Mononuclear cell (primary cell): ENCODE measurements around the gene TTLL5. TPM values are rescaled to one million over a fixed set of nuclear protein-coding genes. Genes with fewer than 3 reads are reported as not detected.

Experiments
- H3K27me3 ChIP-seq: 2 replicates; pipeline ENCODE4 v1.6.0; 2011; ENCODE audit warnings: low read length, control low read depth; ENCODE audit not compliant: insufficient read depth
- H3K4me1 ChIP-seq: 2 replicates; pipeline ENCODE4 v1.5.1; 2011; ENCODE audit warnings: mild to moderate bottlenecking, low read length, control low read depth; ENCODE audit not compliant: insufficient read depth
- H3K4me3 ChIP-seq: 2 replicates; pipeline ENCODE4 v1.5.1; 2011; ENCODE audit warnings: mild to moderate bottlenecking, low read length, moderate library complexity
- H3K9me3 ChIP-seq: 2 replicates; pipeline ENCODE4 v1.5.1; 2011; ENCODE audit warnings: low read depth, mild to moderate bottlenecking, control low read depth, low read length
- total RNA-seq: library from RNA; depleted of rRNA; stranded (reverse); fragments of >200 nt; gene quantifications from one replicate; pipeline ENCODE4 v1.2.3, GENCODE V29; 2012

TTLL5 gene
- total RNA-seq, 1 donor, result 10.6 TPM

DNA sequence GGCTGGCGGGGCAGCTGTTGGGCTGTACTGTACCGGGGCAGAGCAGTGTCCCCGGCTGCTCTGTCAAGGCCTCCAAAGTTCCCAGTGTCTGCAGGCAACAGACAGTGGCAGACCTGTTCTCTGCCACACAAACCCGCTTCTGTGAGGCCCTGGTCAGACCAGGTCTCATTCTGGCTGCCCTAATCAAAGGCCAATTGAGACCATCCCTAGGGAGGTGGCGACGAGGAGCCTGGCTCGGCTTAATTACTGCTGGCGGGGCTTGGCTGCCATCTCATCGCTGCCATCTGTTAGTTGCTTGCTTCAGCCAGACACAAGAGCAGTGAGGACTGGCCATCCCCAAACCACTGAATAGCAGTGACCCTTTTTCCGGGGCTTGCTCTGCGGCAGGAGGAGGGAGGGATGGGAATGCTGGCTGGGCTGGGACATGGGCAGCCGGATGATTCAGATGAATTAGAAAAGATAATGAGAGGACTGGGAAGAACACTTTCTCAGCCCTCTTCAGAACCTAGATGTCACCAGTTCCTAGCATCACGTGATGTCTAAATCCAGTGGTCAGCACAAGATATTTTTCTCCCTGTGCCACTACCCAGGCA is 24.9 kb upstream of the TTLL5 start:
- Histone ChIP-seq H3K9me3 (no peaks in the 10 kb centered on the region), H3K27me3 (no peaks in the 10 kb centered on the region), H3K4me1 (no peaks in the 10 kb centered on the region), H3K4me3 (no peak overlapping the region)

DNA sequence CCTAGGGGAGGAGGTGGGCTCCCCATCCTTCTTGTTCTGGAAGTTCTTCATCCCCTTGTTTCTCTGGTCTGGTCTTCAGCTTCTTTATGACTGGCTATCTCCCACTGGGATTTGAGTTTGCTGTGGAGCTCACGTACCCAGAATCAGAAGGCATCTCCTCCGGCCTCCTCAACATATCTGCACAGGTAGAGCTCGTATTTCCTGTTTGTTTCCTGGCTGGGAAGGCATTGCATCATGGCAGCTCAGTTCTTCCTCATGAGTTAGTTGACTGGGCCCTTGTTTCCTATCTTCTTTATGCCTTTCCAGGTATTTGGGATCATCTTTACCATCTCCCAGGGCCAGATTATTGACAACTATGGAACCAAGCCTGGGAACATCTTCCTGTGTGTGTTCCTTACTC is 20.2 kb upstream of the TTLL5 start:
- Histone ChIP-seq H3K27me3 (no peaks in the 10 kb centered on the region), H3K4me1 (no peaks in the 10 kb centered on the region)

DNA sequence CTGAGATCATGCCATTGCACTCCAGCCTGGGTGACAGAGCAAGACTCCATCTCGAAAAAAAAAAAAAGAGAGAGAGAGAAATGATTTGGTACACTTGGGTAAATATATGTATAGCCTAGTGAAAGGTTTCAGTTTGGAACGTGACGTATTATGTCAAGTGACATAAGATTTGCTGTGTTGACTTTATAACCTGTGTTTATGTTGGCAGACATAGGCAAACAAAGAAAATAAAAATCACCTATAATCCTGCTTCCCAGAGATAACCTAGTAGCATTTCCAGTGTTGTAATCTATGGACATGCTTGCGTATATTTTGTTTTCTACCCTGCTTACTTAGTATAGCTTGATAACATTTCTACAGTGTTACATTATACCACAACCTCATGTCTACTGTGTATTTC is 17.1 kb upstream of the TTLL5 start:
- Histone ChIP-seq H3K9me3 (no peaks in the 10 kb centered on the region), H3K4me3 (no peak overlapping the region), H3K27me3 (no peaks in the 10 kb centered on the region), H3K4me1 (no peaks in the 10 kb centered on the region)

More for the DNA sequence above, 20.2 kb upstream of the TTLL5 start:
- H3K4me3 ChIP-seq, result no peak overlapping the region
- H3K9me3 ChIP-seq, result no peaks in the 10 kb centered on the region

DNA sequence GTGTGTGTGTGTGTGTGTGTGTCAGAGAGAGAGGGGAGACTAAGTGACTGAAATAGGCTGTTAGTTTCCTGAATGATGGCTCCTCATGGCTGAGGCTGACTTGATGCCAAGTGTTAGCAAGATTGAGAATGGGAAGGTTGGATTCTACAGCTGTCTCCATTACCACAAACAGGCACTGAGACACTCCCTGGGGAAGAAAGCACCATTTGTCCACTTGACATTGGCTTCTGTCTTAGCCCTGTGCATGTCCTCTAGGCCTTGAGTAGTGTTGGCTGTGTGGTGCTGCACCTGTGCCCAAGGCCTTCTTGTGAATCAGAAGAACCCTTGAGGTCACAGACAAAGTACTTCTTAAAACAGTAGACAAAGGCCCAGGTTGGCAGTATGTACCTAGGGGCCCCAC is 16.0 kb upstream of the TTLL5 start:
- H3K4me1 ChIP-seq, result no peaks in the 10 kb centered on the region
- no peak overlapping the region for H3K4me3 ChIP-seq
- H3K9me3 ChIP-seq, result no peaks in the 10 kb centered on the region
- H3K27me3 ChIP-seq, result no peaks in the 10 kb centered on the region

DNA sequence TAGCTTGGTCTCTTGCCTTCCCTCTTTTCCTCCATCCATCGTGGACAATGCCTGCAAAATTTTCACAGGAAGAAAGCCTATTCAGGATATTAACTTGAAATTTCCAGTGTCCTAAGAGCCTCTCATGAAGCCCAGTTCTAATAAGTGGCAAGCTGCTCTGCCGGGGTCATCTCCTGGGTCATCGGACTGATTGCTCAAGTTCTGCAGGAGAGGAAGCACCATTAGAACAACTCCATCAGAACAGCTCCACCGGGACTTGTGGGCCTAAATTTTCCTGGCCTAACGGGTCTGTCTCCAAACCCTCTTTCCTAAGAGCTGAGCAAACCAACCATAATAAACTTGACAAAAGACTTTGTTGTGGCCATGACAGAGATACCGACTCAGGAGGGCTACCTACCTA is 14.3 kb upstream of the TTLL5 start:
- Histone ChIP-seq H3K9me3 (no peaks in the 10 kb centered on the region), H3K4me1 (no peaks in the 10 kb centered on the region), H3K27me3 (no peaks in the 10 kb centered on the region), H3K4me3 (no peak overlapping the region)

DNA sequence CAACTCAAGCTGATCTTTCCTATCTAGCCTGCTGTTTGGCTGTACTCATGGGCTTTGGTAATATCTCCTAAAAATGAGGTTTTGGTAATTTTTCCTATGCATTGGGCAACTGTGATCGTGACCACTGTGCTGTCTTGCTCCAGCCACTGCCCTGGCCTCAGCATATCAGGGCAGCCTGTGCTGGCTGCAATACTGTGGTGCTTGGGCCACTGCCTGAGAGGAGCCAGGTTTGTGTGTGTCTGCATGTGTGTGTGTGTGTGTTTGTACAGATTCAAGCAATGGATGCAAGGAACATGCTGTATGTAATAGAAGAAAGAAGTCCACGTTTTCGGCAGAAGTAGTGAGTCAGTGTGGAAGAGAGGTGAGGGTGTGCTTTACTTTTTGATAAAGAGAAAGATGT is 13.4 kb upstream of the TTLL5 start:
- H3K4me3 ChIP-seq, result no peak overlapping the region
- H3K9me3 ChIP-seq, result no peaks in the 10 kb centered on the region

DNA sequence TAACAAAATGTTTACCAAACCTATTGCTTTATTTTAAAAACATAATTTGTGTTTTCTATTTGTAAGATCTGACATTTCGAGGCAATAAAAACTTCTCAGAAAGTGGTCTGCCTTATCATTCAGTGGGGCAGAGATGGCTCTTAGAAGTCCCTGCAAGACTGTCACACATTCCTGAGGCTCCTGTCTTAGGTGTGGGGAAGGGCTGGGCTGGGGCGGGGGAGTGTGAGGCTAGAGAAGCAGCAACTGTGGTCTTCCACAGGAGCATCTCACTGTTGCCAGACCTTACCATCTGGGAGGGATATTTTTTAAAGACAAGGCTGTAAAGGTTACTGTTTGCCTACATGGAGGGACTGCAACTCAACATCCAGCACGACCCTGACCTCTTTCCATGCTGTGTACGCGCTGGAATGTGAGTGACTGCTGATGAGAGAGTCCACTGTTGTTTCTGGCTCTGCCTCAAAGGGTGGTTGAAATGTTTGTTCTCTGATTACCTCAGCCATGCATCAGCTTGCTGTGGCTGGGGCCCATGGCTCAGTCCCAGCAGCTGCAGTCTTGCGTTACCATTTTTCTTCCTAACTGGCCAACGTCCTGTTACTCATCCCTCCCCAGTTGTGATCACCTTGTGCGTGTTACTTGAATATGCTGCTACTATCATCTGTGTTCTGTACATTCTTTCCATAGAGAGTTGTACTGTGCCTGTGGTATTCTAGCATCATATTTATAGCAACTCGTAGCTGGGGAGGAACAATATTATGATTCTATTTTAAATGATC is 12.8 kb upstream of the TTLL5 start:
- Histone ChIP-seq H3K9me3 (no peaks in the 10 kb centered on the region), H3K4me1 (no peaks in the 10 kb centered on the region), H3K27me3 (no peaks in the 10 kb centered on the region), H3K4me3 (no peak overlapping the region)

More for the DNA sequence above, 13.4 kb upstream of the TTLL5 start:
- no peaks in the 10 kb centered on the region for H3K4me1 ChIP-seq
- no peaks in the 10 kb centered on the region for H3K27me3 ChIP-seq

DNA sequence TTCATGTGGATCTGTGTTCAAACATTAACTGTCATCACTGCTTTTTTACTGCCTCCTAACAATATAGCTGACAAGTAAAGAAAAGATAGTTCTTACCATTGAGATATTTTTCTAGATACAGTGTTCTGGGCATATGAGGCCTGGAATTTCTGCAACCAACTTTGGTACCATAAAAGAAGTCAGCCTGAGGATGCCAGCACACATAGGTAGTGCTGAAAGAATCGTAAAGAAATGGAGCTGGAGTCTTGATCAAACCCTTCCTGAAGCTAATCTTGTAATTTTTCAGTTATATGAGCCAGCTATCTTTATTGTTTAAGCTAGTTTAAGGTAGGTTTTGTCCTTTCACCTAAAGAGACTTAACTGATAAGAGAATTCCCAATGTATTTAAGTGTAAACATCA is 11.7 kb upstream of the TTLL5 start:
- Histone ChIP-seq H3K4me1 (peaks cover 4% of the 10 kb centered on the region), H3K27me3 (no peaks in the 10 kb centered on the region), H3K9me3 (no peaks in the 10 kb centered on the region), H3K4me3 (no peak overlapping the region)

DNA sequence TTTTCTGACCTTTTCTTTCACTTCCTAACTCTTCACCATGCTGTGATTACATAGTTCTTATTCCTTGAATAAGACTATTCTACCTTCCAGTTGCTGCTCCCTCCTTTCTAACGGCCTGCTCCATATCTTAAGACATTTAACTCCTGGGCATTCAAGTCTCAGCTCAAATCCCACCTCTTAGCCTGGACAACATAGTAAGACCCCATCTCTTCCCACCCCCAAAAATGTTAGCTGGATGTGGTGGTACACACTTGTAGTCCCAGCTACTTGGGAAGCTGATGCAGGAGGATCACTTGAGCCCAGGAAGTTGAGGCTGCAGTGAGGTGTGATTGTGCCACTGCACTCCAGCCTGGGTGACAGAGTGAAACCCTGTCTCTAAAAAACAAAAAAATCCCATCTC is 11.3 kb upstream of the TTLL5 start:
- Histone ChIP-seq H3K9me3 (no peaks in the 10 kb centered on the region), H3K4me3 (no peak overlapping the region), H3K4me1 (peaks cover 4% of the 10 kb centered on the region), H3K27me3 (no peaks in the 10 kb centered on the region)

DNA sequence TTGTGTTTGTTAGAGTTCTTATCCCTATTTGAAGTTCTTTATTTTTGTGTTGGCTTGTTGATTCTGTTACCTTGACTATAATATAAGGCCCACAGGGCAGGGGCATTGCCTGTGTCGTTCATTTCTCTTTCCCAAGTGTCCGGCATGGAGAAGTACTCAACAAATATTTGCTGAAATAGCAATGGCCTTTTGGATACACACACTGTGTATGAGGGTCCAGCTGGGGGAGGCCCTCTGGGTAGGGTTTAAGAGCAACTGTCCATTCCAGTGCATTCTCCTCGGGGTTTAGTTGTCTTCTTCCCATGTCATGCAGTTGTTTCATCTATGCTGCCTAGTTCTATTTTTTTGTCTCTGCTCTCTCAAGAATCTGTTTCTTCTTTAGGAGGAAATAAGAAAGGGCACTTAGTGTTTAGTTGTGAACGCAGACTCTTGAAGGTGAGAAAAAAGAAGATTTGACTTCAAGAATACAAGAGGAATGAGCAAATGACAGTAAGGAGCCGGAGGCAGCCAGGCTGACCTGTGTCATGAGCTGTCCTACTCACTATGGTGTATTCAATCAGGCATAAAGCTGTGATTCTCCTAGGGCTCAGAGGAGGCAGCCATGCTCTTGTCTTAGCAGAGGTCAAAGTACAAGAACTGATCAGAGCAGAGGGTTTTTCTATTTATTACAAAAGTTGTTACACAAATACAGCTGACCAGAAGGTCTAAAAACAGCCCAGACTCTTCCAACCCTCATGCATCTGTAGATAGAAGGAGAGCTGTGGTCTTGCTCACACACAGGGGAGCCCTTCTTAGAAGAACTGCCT is 10.6 kb upstream of the TTLL5 start:
- H3K4me3 ChIP-seq, result no peak overlapping the region
- no peaks in the 10 kb centered on the region for H3K27me3 ChIP-seq
- no peaks in the 10 kb centered on the region for H3K9me3 ChIP-seq
- peaks cover 4% of the 10 kb centered on the region for H3K4me1 ChIP-seq

DNA sequence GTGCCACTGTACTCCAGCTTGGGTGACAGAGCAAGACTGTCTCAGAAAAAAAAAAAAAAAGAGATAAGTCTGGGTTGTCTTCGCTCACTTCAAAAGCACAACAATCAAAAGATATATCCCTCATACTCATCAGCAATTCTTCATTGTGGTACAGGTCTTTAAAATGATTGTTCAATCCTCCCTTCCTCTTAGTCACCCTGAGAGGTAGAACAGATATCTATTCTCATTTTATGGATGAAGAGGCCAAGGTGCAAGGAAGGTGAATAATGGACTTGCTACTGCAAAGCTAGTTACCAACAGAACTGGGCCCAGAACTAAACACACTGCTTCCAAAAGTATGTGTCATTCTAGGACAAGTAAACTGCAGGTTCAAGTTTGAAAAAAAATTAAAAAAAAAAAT is 7.5 kb upstream of the TTLL5 start:
- peaks cover 4% of the 10 kb centered on the region for H3K4me1 ChIP-seq
- no peak overlapping the region for H3K4me3 ChIP-seq
- H3K27me3 ChIP-seq, result no peaks in the 10 kb centered on the region
- H3K9me3 ChIP-seq, result no peaks in the 10 kb centered on the region

DNA sequence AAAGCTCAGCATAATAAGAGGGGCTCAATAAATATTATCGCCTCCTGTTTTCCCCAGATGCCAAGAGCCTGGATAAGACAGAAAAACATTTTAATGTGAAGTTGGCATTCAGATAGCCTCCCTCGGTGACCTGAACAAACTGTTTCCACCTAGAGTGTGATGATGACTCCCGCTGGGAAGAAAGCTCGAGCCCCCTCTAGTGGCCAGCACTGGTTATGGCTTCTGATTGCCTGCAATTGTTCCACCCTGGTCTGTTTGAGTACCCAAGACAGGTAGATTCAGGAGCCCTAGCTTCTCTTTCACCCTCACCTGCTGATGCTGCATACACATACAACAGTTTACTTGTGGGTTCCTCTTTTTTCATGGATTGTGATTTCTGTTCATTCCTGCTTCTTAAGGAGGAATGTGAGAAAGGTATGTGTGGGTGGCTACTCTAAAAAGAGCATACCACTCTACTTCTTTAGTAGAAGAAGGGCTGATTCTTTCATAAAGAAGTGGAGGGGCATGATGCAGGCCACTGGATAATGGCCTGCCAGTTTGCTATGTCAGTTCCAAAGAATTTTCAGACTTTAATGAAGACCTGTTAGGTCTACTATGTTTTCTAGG is 6.8 kb upstream of the TTLL5 start:
- Histone ChIP-seq H3K4me1 (peaks cover 4% of the 10 kb centered on the region), H3K27me3 (no peaks in the 10 kb centered on the region), H3K4me3 (no peak overlapping the region), H3K9me3 (no peaks in the 10 kb centered on the region)

DNA sequence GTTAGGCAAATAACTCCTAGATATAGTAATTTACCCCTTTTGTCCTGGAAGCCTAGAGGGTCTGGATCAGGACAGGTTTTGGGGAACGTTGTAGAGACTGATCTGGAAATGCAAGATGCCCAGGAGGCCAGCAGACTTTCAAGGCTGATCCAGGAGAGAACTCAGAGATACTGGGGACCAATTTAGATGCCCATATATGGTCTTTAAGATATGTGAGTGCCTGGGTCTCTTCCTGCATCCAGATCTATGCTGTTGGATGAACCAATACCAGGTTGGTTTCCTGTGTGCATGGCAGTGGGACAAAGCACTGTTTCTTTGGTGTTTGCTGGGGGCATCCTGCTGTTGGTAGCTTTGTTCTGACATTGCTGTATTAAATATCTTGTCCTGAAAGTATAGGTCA is 5.8 kb upstream of the TTLL5 start:
- Histone ChIP-seq H3K4me1 (peaks cover 10% of the 10 kb centered on the region), H3K9me3 (no peaks in the 10 kb centered on the region)

DNA sequence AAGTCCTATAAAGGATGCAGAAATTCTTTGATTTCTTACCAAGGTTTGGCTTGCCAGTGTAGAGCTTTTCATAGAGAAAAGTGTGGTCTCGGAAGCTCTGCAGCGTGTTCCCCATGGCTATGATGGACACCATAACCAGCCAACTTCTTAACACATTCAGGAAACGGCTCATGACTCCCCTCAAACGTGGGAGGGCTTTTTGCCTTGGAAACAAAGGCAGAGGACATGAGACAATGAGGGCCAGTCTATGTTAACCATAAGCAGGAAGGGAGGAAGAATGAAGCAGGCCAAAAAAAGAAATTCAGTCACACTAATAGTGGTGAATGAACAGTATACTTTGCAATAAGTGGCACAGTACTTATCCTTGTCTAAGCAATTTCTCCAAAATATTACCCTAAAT is 3.7 kb upstream of the TTLL5 start:
- no peaks in the 10 kb centered on the region for H3K27me3 ChIP-seq
- H3K4me3 ChIP-seq, result no peak overlapping the region
- H3K9me3 ChIP-seq, result no peaks in the 10 kb centered on the region
- H3K4me1 ChIP-seq, result peaks cover 21% of the 10 kb centered on the region

More for the DNA sequence above, 5.8 kb upstream of the TTLL5 start:
- H3K27me3 ChIP-seq, result no peaks in the 10 kb centered on the region
- H3K4me3 ChIP-seq, result no peak overlapping the region

DNA sequence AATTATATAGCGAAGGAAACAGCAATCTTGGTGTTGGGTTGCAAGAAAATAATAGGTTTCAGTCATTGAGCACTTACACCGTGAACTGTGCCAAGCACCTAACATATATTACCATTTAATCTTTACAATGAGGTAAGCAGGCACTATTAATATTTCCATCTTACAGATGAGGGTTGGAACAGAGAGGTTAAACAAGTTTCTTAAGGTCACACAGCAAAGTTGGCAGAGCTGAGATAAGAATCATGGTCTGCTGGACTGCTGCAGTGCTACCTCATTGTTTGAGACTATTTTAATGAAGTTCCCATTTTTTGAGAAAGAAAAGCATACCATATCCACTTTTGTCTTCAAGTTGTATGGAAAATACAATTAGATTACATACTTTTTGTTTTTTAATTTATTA is 2.1 kb upstream of the TTLL5 start:
- Histone ChIP-seq H3K4me1 (peaks cover 20% of the 10 kb centered on the region), H3K9me3 (no peaks in the 10 kb centered on the region), H3K4me3 (no peak overlapping the region), H3K27me3 (no peaks in the 10 kb centered on the region)
